Stromal cell of bone marrow (primary cell): Measurements from ENCODE around the gene RLBP1.

ENCODE experiments used
- DNase-seq: peaks from one replicate; pipeline ENCODE4 v3.0.0-alpha.2; 2012; ENCODE audit warnings: low read depth

RLBP1 gene

GRCh38 chr15:89206908-89207331 is 14.5 kb downstream of the RLBP1 start:
- peak; percentile 33 for DNase-seq

GRCh38 chr15:89205991-89206585 is 15.3 kb downstream of the RLBP1 start:
- DNase-seq: no peak

GRCh38 chr15:89203705-89204273 is 17.6 kb downstream of the RLBP1 start:
- DNase-seq: no peak

GRCh38 chr15:89201465-89202005 is 19.8 kb downstream of the RLBP1 start:
- DNase-seq: no peak

- no peak for DNase-seq
These were observed 21.2 kb downstream of the RLBP1 start for GRCh38 chr15:89200182-89200581.

- DNase-seq: no peak
These were observed 21.6 kb downstream of the RLBP1 start for GRCh38 chr15:89199746-89200145.

- DNase-seq: no peak
These were observed 22.4 kb downstream of the RLBP1 start for GRCh38 chr15:89198934-89199333.

- no peak for DNase-seq
These were observed 23.2 kb downstream of the RLBP1 start for GRCh38 chr15:89198196-89198595.

- no peak for DNase-seq
These were observed 23.8 kb downstream of the RLBP1 start for GRCh38 chr15:89197503-89197971.

- DNase-seq: no peak
These were observed 24.4 kb downstream of the RLBP1 start for GRCh38 chr15:89196994-89197393.

GRCh38 chr15:89196241-89196640 is 25.1 kb downstream of the RLBP1 start:
- DNase-seq: no peak

- peak; percentile 91 for DNase-seq
These were observed 25.5 kb downstream of the RLBP1 start for GRCh38 chr15:89195836-89196235.

GRCh38 chr15:89194608-89195007 is 26.8 kb downstream of the RLBP1 start:
- DNase-seq: no peak

- DNase-seq: no peak
These were observed 28.6 kb downstream of the RLBP1 start for GRCh38 chr15:89192766-89193165.

GRCh38 chr15:89192136-89192535 is 29.2 kb downstream of the RLBP1 start:
- DNase-seq: no peak

- no peak for DNase-seq
These were observed 33.3 kb downstream of the RLBP1 start for GRCh38 chr15:89187986-89188514.

- no peak for DNase-seq
These were observed 33.9 kb downstream of the RLBP1 start for GRCh38 chr15:89187301-89187985.

- DNase-seq: no peak
These were observed 34.6 kb downstream of the RLBP1 start for GRCh38 chr15:89186803-89187202.

- no peak for DNase-seq
These were observed 36.4 kb downstream of the RLBP1 start for GRCh38 chr15:89184886-89185526.

- DNase-seq: no peak
These were observed 37.0 kb downstream of the RLBP1 start for GRCh38 chr15:89184357-89184756.

GRCh38 chr15:89179966-89180875 is 41.2 kb downstream of the RLBP1 start:
- DNase-seq: peak; percentile 81
